HFF-Myc (cell line): ENCODE measurements around the gene TWNK.

Experiments used
- DNase-seq: peaks from one replicate; pipeline ENCODE4 v3.0.0-alpha.2; 2011; ENCODE audit warnings: low read depth; ENCODE audit errors: extremely low read depth
- H3K4me3 ChIP-seq: replicated peaks from 2 replicates; pipeline ENCODE4 v1.5.1; 2011; ENCODE audit warnings: low read depth, mild to moderate bottlenecking, control low read depth, low read length
- TF ChIP-seq, protein P1 (sequence below): IDR thresholded peaks from 2 replicates; pipeline ENCODE4 v1.5.1; 2012; ENCODE audit warnings: mild to moderate bottlenecking, low read depth, low read length, control low read depth; ENCODE audit errors: missing control alignments

Gene TWNK

DNA sequence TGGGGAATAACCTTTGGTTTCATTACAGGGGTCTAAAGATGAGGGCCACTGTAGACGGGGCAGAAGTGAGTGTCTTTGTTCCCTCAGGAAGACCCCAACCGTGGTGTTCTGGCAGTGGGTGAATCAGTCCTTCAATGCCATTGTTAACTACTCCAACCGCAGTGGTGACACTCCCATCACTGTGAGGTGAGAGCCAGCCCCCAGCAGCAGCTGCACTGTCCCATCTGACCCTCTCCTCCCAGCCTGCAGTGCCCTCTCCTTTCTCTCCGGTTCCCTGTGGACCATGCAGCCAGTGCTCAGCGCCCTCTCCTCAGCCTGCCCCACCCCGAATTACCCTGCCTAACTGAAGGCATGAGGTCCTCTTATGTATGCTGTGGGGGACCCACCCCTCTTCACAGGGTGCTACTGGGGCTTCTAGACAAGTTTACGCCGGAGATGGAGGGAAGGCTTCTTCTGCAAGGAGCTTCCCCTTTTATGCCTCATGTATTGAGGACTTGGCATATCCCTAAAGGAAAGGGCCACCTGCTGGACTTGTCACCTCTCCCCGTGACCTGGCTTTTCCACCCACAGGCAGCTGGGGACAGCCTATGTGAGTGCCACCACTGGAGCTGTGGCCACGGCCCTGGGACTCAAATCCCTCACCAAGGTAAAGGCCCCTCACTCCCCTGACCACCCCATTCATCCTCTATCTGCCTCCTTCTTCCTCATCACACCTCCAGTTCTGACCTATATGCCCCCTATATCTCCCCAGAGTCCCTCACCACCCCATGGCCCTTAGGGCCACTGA, 48.8 kb downstream of the TWNK start:
- DNase-seq, result no peak
- TF ChIP-seq, protein P1, sequence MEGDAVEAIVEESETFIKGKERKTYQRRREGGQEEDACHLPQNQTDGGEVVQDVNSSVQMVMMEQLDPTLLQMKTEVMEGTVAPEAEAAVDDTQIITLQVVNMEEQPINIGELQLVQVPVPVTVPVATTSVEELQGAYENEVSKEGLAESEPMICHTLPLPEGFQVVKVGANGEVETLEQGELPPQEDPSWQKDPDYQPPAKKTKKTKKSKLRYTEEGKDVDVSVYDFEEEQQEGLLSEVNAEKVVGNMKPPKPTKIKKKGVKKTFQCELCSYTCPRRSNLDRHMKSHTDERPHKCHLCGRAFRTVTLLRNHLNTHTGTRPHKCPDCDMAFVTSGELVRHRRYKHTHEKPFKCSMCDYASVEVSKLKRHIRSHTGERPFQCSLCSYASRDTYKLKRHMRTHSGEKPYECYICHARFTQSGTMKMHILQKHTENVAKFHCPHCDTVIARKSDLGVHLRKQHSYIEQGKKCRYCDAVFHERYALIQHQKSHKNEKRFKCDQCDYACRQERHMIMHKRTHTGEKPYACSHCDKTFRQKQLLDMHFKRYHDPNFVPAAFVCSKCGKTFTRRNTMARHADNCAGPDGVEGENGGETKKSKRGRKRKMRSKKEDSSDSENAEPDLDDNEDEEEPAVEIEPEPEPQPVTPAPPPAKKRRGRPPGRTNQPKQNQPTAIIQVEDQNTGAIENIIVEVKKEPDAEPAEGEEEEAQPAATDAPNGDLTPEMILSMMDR, result no peak
- no peak overlapping the region for H3K4me3 ChIP-seq

DNA sequence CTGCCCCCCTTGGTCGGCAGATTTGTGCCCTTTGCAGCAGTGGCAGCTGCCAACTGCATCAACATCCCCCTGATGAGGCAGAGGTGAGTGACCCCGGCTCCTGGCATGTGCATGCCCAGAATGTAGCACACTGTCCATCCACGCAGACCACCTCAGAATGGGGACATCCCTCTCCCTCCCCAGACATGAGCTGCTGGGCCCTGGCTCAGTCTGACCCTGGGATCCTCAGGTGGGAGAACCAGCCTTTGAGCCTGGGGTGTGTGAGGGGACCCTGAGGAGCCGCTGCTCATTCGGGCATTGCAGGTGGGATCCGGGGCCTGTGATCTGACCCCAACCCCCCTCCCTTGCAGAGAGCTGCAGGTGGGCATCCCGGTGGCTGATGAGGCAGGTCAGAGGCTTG, 49.4 kb downstream of the TWNK start:
- TF ChIP-seq, protein P1, result no peak
- DNase-seq, result no peak
- H3K4me3 ChIP-seq, result no peak overlapping the region

DNA sequence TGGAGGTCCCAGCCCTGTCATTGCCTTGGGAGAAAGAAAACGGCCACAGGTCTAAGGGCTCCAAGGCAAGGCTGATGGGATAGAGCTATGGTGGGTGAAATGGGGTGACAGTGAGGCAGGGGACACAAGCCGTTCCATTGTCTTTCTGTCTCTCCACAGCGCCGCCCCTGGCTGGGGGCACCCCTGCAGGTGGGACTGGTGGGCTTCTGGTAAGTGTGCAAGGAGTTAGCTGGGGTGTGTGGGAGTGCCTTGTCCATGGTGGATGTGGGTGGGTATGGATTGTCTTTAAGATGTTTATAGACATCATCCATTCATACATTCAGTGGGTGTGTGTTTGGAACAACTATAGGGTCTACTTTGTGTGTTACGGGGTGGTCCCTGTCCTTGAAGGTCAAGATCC, 51.1 kb downstream of the TWNK start:
- TF ChIP-seq, protein P1, result no peak
- DNase-seq, result no peak
- H3K4me3 ChIP-seq, result no peak overlapping the region

DNA sequence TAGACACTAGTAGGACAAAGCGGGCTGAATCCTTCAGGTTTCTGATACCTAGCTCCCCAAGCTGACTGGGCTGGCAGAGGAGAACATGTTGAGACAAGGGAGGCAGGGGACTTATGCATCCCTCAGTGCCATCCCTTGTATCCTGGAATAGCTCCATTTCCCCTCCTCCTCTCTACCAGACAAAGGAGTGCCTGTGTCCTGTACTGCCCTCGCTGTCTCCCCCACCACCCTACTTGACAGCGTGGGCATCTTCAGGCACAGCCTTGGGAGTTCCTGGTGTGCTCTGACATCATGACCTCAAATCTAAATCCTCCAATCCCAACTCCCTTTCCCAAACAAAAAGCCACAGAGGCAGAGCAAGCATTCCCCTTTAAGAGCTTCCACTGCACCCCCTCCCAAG, 52.7 kb downstream of the TWNK start:
- TF ChIP-seq, protein P1, result no peak
- no peak for DNase-seq
- no peak overlapping the region for H3K4me3 ChIP-seq

DNA sequence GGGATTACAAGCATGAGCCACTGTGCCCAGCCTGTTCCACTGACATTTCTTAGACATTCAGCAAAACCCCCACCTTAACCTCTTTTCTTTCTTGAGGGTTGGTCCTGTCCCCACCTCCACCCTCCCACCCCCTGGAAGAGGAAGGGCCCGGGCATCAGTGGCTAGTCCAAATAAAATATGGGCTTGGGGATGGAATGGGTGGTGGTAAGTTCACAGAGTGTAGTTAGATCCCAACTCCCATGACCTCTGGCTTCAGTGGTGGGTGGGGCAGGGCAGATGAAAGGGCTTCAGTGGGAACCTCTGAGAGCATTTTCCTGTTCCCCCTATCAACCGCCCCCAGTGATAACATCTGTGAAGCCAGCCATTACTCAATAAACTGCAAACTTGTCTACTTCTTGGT, 53.5 kb downstream of the TWNK start:
- TF ChIP-seq, protein P1, result no peak
- H3K4me3 ChIP-seq, result no peak overlapping the region
- DNase-seq, result no peak

DNA sequence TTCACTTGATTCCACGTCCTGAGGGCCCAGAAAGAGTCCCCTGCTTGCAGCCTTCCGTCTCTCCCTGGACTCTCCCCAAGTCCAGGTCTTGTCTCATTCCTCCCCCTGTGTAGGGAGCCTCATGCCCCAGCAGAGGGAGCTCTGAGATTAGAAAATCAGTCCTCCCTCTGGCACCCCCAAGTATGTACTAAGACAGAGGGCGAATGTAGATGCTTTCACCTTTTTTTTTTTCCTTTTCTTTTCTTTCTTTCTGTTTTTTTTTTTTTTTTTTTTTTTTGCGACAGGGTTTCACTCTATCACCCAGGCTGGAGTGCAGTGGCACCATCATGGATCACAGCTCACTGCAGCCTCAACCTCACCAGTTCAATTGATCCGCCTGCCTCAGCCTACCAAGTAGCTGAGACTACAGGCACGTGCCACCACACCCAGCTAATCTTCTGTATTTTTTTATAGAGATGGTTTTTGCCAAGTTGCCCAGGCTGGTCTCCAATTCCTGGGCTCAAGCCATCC, 54.0 kb downstream of the TWNK start:
- no peak for DNase-seq
- H3K4me3 ChIP-seq, result no peak overlapping the region
- TF ChIP-seq, protein P1, result peak; percentile 84

DNA sequence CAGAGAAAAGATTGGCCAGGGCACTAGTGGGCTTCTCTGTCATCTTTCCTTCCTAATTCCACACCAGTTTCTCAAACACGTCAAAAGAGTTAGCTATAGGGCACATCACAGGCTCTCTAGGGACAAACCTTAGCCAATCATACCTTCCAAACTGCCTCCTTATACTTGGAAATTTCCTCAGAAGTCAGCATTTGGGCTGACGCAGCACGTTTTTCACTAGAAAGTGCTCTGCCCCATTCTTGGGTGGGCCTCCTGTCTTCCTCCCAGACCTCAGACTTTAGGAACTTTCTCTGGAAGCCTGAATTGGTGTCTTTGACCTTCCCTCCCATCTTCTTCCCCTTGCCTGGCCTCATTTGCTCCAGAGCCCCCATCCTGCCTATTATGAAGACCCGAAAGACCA, 54.8 kb downstream of the TWNK start:
- TF ChIP-seq, protein P1, result no peak
- DNase-seq, result no peak
- H3K4me3 ChIP-seq, result peak overlapping the region; percentile 55
